Spleen (tissue), 7 donors: Measurements from ENCODE around the gene HSD17B13.

Source experiments
- CTCF ChIP-seq, 11 experiments: fragments of 200-600 bp in 7 of 11; fragments of 450-650 bp in 4 of 11; sonication (generic) in 4 of 11; IDR thresholded peaks in 8 of 11; conservative IDR thresholded peaks in 3 of 11; 1 replicate in 7 of 11; 2 replicates in 4 of 11; pipeline versions ENCODE4 v1.4.0 to v1.8.0; 2016 to 2021; ENCODE audit warnings: antibody characterized with exemption in 11 of 11, inconsistent platforms in 4 of 11, mild to moderate bottlenecking in 1 of 11
- POLR2A ChIP-seq, 3 donors: fragments of 450-650 bp; IDR thresholded peaks; one replicate each; pipeline ENCODE4 v1.5.1; 2017; ENCODE audit warnings: antibody characterized with exemption in 3 of 3, mild to moderate bottlenecking in 1 of 3
- donor health status: DM: no; HTN: no; CAD: no; lungs with moderate emphysema.
- donor health status: DM: no; HTN: no; CAD: no.
- donor health status: DM: no; HTN: no; CAD: no.

GRCh38 chr4:87316961-87317360 lies 5.7 kb downstream of the HSD17B13 start:
- TF ChIP-seq CTCF (IDR thresholded peaks at IDR 0.05 in 8 of 11, conservative IDR thresholded peaks at IDR 0.05 in 3 of 11) (no peak), POLR2A (IDR thresholded peaks at IDR 0.05) (no peak)
